MM.1S (cell line): ENCODE data around the gene IGFBP2.

Experiments
- DNase-seq: peaks from one replicate; pipeline ENCODE4 v3.0.0-alpha.2; 2015
- H2AFZ ChIP-seq: fragments of 300-600 bp; sonication (generic); 2 replicates; pipeline ENCODE4 v1.6.0; 2016; ENCODE audit warnings: antibody characterized with exemption, low read length
- H3F3A ChIP-seq: fragments of 300-600 bp; sonication (generic); 2 replicates; pipeline ENCODE4 v1.6.1; 2016; ENCODE audit warnings: mild to moderate bottlenecking, antibody characterized with exemption, low read length, moderate library complexity, mixed read lengths; ENCODE audit not compliant: insufficient read depth
- H3K27ac ChIP-seq: fragments of 300-600 bp; sonication (generic); 2 replicates; pipeline ENCODE4 v1.5.1; 2016; ENCODE audit warnings: mild to moderate bottlenecking, low read length
- H3K27me3 ChIP-seq: fragments of 300-600 bp; sonication (generic); replicated peaks from 2 replicates; pipeline ENCODE4 v1.6.0; 2016; ENCODE audit warnings: low read length; ENCODE audit not compliant: insufficient read depth
- H3K36me3 ChIP-seq: fragments of 300-600 bp; sonication (generic); replicated peaks from 2 replicates; pipeline ENCODE4 v1.6.1; 2016; ENCODE audit warnings: mild to moderate bottlenecking, low read length, mixed read lengths; ENCODE audit not compliant: insufficient read depth
- H3K4me1 ChIP-seq: fragments of 300-600 bp; sonication (generic); 2 replicates; pipeline ENCODE4 v1.6.1; 2016; ENCODE audit warnings: low read length, mixed read lengths
- H3K4me2 ChIP-seq: fragments of 300-600 bp; sonication (generic); 2 replicates; pipeline ENCODE4 v1.6.0; 2016; ENCODE audit warnings: low read depth, low read length
- H3K4me3 ChIP-seq: fragments of 300-600 bp; sonication (generic); 2 replicates; pipeline ENCODE4 v1.5.1; 2016; ENCODE audit warnings: low read length, mixed read lengths
- H3K79me2 ChIP-seq: fragments of 300-600 bp; sonication (generic); 2 replicates; pipeline ENCODE4 v1.6.1; 2016; ENCODE audit warnings: mixed run types, low read length, mixed read lengths
- H3K9ac ChIP-seq: fragments of 300-600 bp; sonication (generic); 2 replicates; pipeline ENCODE4 v1.6.1; 2016; ENCODE audit warnings: low read length, mixed read lengths
- H3K9me2 ChIP-seq: fragments of 300-600 bp; sonication (generic); replicated peaks from 2 replicates; pipeline ENCODE4 v1.6.1; 2016; ENCODE audit warnings: mild to moderate bottlenecking, low read length, mixed read lengths; ENCODE audit not compliant: insufficient read depth
- H3K9me3 ChIP-seq: fragments of 300-600 bp; sonication (generic); replicated peaks from 2 replicates; pipeline ENCODE4 v1.6.1; 2016; ENCODE audit warnings: mild to moderate bottlenecking, low read length, mixed read lengths; ENCODE audit not compliant: insufficient read depth
- H4K20me1 ChIP-seq: fragments of 300-600 bp; sonication (generic); 2 replicates; pipeline ENCODE4 v1.6.1; 2016; ENCODE audit warnings: mild to moderate bottlenecking, low read length, moderate library complexity, mixed read lengths; ENCODE audit not compliant: insufficient read depth
- CTCF ChIP-seq: fragments of 300-600 bp; sonication (generic); IDR thresholded peaks from 2 replicates; pipeline ENCODE4 v1.5.1; 2016; ENCODE audit warnings: antibody characterized with exemption, low read length, mixed read lengths
- EZH2 ChIP-seq: fragments of 300-600 bp; sonication (generic); optimal IDR thresholded peaks from 2 replicates; pipeline ENCODE3; 2017; ENCODE audit warnings: low read depth, mild to moderate bottlenecking, antibody characterized with exemption, low read length, mixed read lengths
- EZH2phosphoT487 ChIP-seq: fragments of 300-600 bp; sonication (generic); IDR thresholded peaks from 2 replicates; pipeline ENCODE4 v1.6.1; 2018; ENCODE audit warnings: antibody characterized with exemption, low read length

Gene IGFBP2

DNA sequence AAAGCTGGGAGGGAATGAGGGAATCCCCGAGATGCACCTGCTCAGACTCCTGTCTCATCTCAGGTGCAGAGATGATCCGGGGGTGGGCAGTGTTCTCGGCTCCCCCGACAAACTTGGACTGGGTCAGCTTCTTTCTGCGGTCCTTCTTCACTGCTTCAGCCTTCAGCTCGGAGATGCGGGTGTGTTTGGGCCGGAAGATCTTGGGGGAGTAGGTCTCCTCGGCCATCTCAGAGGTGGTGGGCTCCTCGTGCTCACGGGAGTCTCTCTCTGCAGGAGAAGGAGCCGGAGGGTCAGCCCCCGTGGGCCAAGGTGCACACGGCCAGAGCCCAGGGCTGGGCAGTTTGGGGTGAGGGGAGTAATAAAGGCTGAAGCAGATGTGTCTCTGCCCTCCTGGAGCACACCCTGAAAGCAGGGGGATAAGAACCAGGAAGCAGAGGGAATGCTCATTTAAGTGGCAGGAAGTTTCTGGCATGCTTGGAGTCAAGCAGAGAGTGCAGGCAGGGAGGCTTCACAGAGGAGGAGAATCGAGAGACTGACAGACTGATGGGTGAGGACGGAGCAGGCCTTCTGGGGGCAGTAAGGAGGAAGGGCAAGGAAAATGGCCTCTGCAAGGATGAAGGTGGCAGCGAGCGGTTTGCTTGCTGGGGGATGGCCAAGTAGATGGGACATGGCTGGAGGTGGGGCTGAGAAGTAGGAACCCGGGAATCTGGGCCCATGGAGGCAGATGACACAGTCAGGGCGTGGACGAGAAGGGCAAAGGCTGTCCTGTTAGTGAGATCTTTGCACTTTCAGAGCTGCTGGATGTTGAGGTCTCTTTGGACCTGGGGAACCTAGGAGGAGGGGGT is 45.8 kb downstream of the IGFBP2 start:
- Histone ChIP-seq H3F3A (no peaks in the 10 kb centered on the region), H3K4me1 (no peaks in the 10 kb centered on the region), H3K4me3 (no peak overlapping the region), H3K27ac (no peak overlapping the region), H3K9ac (no peak overlapping the region), H3K9me2 (no peaks in the 10 kb centered on the region), H3K36me3 (no peaks in the 10 kb centered on the region), H3K27me3 (peaks cover 5% of the 10 kb centered on the region; the same call in 1 of the 2 replicates), H4K20me1 (no peaks in the 10 kb centered on the region), H2AFZ (no peak overlapping the region), H3K9me3 (no peaks in the 10 kb centered on the region), H3K79me2 (no peaks in the 10 kb centered on the region), H3K4me2 (no peak overlapping the region)
- no peak for TF ChIP-seq EZH2
- TF ChIP-seq CTCF = no peak
- no peak for TF ChIP-seq EZH2phosphoT487
- DNase-seq = no peak

DNA sequence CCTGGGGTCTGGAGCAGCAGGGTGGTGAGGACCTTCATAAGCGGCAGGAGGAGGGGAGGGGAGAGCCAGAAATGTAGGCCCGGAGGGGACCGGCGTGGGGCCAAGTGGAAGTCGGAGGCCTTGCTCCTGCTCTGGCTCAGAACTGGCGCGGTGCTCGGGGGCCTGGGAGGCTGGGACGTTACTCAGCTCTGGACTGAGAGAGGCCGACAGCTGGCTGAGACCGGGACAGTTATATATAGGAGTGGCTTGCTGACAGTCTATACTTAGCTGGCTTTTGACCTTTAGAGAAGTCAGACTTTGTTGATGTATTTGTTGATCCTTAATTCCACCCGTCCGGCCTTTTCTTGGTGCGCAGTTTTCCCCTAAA is 46.4 kb downstream of the IGFBP2 start:
- Histone ChIP-seq H4K20me1 (no peaks in the 10 kb centered on the region), H3K4me3 (no peak overlapping the region), H3K36me3 (no peaks in the 10 kb centered on the region), H3K9ac (no peak overlapping the region), H3K4me2 (no peak overlapping the region), H3K9me3 (no peaks in the 10 kb centered on the region), H3K27me3 (peaks cover 5% of the 10 kb centered on the region; the same call in 1 of the 2 replicates), H3K9me2 (no peaks in the 10 kb centered on the region), H3K4me1 (no peaks in the 10 kb centered on the region), H3K27ac (no peak overlapping the region), H3K79me2 (no peaks in the 10 kb centered on the region), H3F3A (no peaks in the 10 kb centered on the region), H2AFZ (no peak overlapping the region)
- no peak for DNase-seq
- TF ChIP-seq CTCF (no peak), EZH2phosphoT487 (no peak), EZH2 (no peak)

GRCh38 chr2:216680951-216681629 is 47.9 kb downstream of the IGFBP2 start:
- no peaks in the 10 kb centered on the region for H3K36me3 ChIP-seq
- no peaks in the 10 kb centered on the region for H3K9me3 ChIP-seq
- no peak overlapping the region for H2AFZ ChIP-seq
- no peak overlapping the region for H3K27ac ChIP-seq
- H3K9me2 ChIP-seq = no peaks in the 10 kb centered on the region
- no peaks in the 10 kb centered on the region for H3K79me2 ChIP-seq
- H3K27me3 ChIP-seq = peaks cover 3% of the 10 kb centered on the region; the same call in 1 of the 2 replicates
- no peak overlapping the region for H3K4me2 ChIP-seq
- no peaks in the 10 kb centered on the region for H3F3A ChIP-seq
- H3K9ac ChIP-seq = no peak overlapping the region
- no peak for DNase-seq
- no peak overlapping the region for H3K4me3 ChIP-seq
- TF ChIP-seq CTCF (no peak), EZH2 (no peak), EZH2phosphoT487 (no peak)
- no peaks in the 10 kb centered on the region for H4K20me1 ChIP-seq
- no peaks in the 10 kb centered on the region for H3K4me1 ChIP-seq
